ENCODE results near the gene TWF2.

The TWF2 gene

GRCh38 chr3:52181543-52181942 is 57.4 kb downstream of the TWF2 start:
- DNase-seq, result no peak
